ENCODE data around the gene FAM107B. TPM values are rescaled to one million over a fixed set of nuclear protein-coding genes. Genes with fewer than 3 reads are reported as not detected.

Gene FAM107B
- total and polyA plus RNA-seq, 2 of the 8 experiments (the other 6 are each of a cell fraction or from before 2014, with no cell fraction given), result 7.5 to 28.1 TPM

DNA sequence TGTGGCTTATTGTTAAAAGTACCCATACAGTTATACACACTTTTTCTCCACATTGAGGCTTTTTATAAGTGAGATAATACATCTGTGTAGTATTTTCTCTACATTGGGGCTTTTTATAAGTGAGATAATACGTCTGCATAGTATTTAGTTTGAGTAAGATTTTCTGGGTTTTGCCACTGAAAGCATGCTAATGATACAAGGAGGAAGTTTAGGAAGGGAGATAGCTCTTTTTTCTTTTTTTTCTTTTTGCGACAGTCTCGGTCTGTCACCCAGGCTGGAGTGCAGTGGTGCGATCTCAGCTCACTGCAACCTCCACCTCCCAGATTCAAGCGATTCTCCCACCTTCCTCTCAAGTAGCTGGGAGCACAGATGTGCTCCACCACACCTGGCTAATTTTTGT is 13.3 kb downstream of the FAM107B start:
- no peak overlapping the region for H2BK120ac ChIP-seq (replicated peaks; ENCODE audit: low read depth, low read length)
- H2AFZ ChIP-seq (ENCODE audit: low read length), result no peak overlapping the region
- no peak overlapping the region for H4K5ac ChIP-seq (ENCODE audit: insufficient read length, low read depth, low read length)
- WGBS, 2 experiments (ENCODE audit: extremely low coverage in 1 of 2, insufficient coverage in 1 of 2, insufficient read length in 1 of 2, insufficient replicate concordance in 2 of 2, low coverage in 1 of 2, low lambda C conversion rate in 2 of 2, missing lambda C conversion rate in 1 of 2), result 84% methylated on average over 5 of the region's 5 CpGs; no CpG with 5 or more reads in 1 of the 2 experiments
- no peak overlapping the region for H3K27ac ChIP-seq (ENCODE audit: low read depth, low read length)
- no peaks in the 10 kb centered on the region for H3K23me2 ChIP-seq (ENCODE audit: low read depth, low read length)
- H3K4ac ChIP-seq (replicated peaks; ENCODE audit: insufficient read length, low read depth, low read length), result no peak overlapping the region
- no peak overlapping the region for H2BK15ac ChIP-seq (ENCODE audit: low read length)
- no peak overlapping the region for H3K18ac ChIP-seq (ENCODE audit: extremely low read depth, low read length)
- no peaks in the 10 kb centered on the region for H4K20me1 ChIP-seq (replicated peaks in 1 of 2; ENCODE audit: control insufficient read depth in 1 of 2, insufficient read depth in 2 of 2, low read length in 2 of 2)
- no peak overlapping the region for H3K4me3 ChIP-seq (ENCODE audit: extremely low read depth in 1 of 4, insufficient read depth in 2 of 4, low read depth in 3 of 4, low read length in 4 of 4)
- FAIRE-seq, result no peak
- no peak overlapping the region for H4K91ac ChIP-seq (replicated peaks; ENCODE audit: insufficient read length, low read length)
- no peaks in the 10 kb centered on the region for H3K79me2 ChIP-seq (ENCODE audit: control insufficient read depth in 1 of 2, insufficient read depth in 2 of 2, low read length in 2 of 2)
- H3K9me3 ChIP-seq (ENCODE audit: insufficient read depth in 2 of 2, low read depth in 1 of 2, low read length in 1 of 2), result no peaks in the 10 kb centered on the region
- H3K4me2 ChIP-seq (ENCODE audit: insufficient read depth in 1 of 2, low read depth in 2 of 2, low read length in 2 of 2), result no peak overlapping the region
- H2BK5ac ChIP-seq (ENCODE audit: low read depth, low read length), result no peak overlapping the region
- no peak overlapping the region for H3K14ac ChIP-seq (ENCODE audit: insufficient read length)
- no peak for DNase-seq (ENCODE audit: low read depth in 1 of 2, low spot score in 2 of 2)
- TF ChIP-seq RXRA (IDR thresholded peaks at IDR 0.05; ENCODE audit: insufficient read depth, low read depth, low read length), result no peak
- TF ChIP-seq RBBP5 (IDR thresholded peaks at IDR 0.05; ENCODE audit: borderline replicate concordance, low read depth, low read length), result no peak
- TF ChIP-seq SP4 (IDR thresholded peaks at IDR 0.05; ENCODE audit: low read length), result no peak
- TF ChIP-seq SP2 (IDR thresholded peaks at IDR 0.05; ENCODE audit: low read length), result no peak
- TF ChIP-seq, protein P1, sequence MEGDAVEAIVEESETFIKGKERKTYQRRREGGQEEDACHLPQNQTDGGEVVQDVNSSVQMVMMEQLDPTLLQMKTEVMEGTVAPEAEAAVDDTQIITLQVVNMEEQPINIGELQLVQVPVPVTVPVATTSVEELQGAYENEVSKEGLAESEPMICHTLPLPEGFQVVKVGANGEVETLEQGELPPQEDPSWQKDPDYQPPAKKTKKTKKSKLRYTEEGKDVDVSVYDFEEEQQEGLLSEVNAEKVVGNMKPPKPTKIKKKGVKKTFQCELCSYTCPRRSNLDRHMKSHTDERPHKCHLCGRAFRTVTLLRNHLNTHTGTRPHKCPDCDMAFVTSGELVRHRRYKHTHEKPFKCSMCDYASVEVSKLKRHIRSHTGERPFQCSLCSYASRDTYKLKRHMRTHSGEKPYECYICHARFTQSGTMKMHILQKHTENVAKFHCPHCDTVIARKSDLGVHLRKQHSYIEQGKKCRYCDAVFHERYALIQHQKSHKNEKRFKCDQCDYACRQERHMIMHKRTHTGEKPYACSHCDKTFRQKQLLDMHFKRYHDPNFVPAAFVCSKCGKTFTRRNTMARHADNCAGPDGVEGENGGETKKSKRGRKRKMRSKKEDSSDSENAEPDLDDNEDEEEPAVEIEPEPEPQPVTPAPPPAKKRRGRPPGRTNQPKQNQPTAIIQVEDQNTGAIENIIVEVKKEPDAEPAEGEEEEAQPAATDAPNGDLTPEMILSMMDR (IDR thresholded peaks at IDR 0.05; ENCODE audit: control extremely low read depth in 1 of 3, insufficient read depth in 1 of 3, low read depth in 1 of 3, low read length in 3 of 3), result no peak
- H3K4me1 ChIP-seq (replicated peaks in 1 of 4; ENCODE audit: control insufficient read depth in 3 of 4, insufficient read depth in 4 of 4, low read length in 3 of 4), result no peaks in the 10 kb centered on the region
- no peak overlapping the region for H2AK5ac ChIP-seq (ENCODE audit: low read depth, low read length)
- ChIA-PET CTCF (ENCODE audit: partially characterized antibody) (interaction anchor here (0.6 to 1.7 kb wide), 3 partner anchors 9 to 128 kb away, joined by 4 to 7 read pairs (median 4); no protein-coding TSS in a partner anchor), POLR2A (ENCODE audit: partially characterized antibody) (no interaction called here)
- no peak overlapping the region for H2BK20ac ChIP-seq (ENCODE audit: low read length)
- H3K56ac ChIP-seq (replicated peaks; ENCODE audit: insufficient read length, low read depth, low read length), result no peak overlapping the region
- no peak overlapping the region for H3K23ac ChIP-seq (ENCODE audit: insufficient read length)
- no peak overlapping the region for H3K9ac ChIP-seq (replicated peaks in 1 of 4; ENCODE audit: extremely low read depth in 1 of 4, low read depth in 3 of 4, low read length in 3 of 4)
- H4K8ac ChIP-seq (ENCODE audit: extremely low read depth, insufficient read depth, low read length), result no peak overlapping the region
- H3K27me3 ChIP-seq (replicated peaks in 1 of 4; ENCODE audit: control insufficient read depth in 3 of 4, extremely low read depth in 1 of 4, insufficient read depth in 3 of 4, low read length in 3 of 4), result no peaks in the 10 kb centered on the region
- no peaks in the 10 kb centered on the region for H3K79me1 ChIP-seq (ENCODE audit: low read depth, low read length)
- no peaks in the 10 kb centered on the region for H3K36me3 ChIP-seq (ENCODE audit: control insufficient read depth in 2 of 4, insufficient read depth in 4 of 4, low read length in 3 of 4)
- no peak overlapping the region for H2BK12ac ChIP-seq (ENCODE audit: low read depth, low read length)

Data from H1 (cell line).